HepG2 (cell line): ENCODE measurements around the gene CALML4. TPM values are rescaled to one million over a fixed set of nuclear protein-coding genes. Genes with fewer than 3 reads are reported as not detected.

ENCODE experiments used
- ATAC-seq: fragments of 200-7000 bp; cut with Tn5 transposase; 3 replicates; pipeline ENCODE4 v1.9.1; 2020; ENCODE audit warnings: mild to moderate bottlenecking, moderate library complexity
- BruUV-seq: library from RNA; stranded (reverse); fragments of 400-500 nt; replicated peaks from 2 replicates; lab custom pipeline; 2021; lab: Mats Ljungman, UMichigan
- CTCF ChIA-PET: fragments of 300-600 bp; formaldehyde crosslinking; extraction: SDS; loops from one replicate; lab custom pipeline; 2021; ENCODE audit warnings: low total read pairs, inconsistent platforms, low intra/inter-chr PET ratio; lab: Yijun Ruan, JAX
- POLR2A ChIA-PET: fragments of 350-600 bp; sonication (Branson Sonifier 250); formaldehyde crosslinking; loops from one replicate; lab custom pipeline; 2020; ENCODE audit warnings: antibody characterized with exemption, inconsistent platforms; lab: Yijun Ruan, JAX
- DNase-seq: peaks from one replicate; pipeline ENCODE4 v3.0.0-alpha.2; 2015; ENCODE audit warnings: low spot score
- FAIRE-seq: peaks from 3 replicates; lab custom pipeline; 2011; peaks lifted over from hg19 to GRCh38; lab: Jason Lieb, UNC
- H2AFZ ChIP-seq: one replicate; pipeline ENCODE4 v1.6.1; 2011; ENCODE audit warnings: low read length, inconsistent platforms
- H3K27ac ChIP-seq: fragments of 300-600 bp; 3 replicates; pipeline ENCODE4 v1.8.0; 2011; ENCODE audit warnings: mixed run types, mild to moderate bottlenecking, mixed read lengths, low read length, inconsistent platforms; ENCODE audit not compliant: insufficient read depth; ENCODE audit errors: extremely low read length
- H3K27me3 ChIP-seq, 2 experiments: fragments of 200-600 bp in 1 of 2; 2 replicates in 1 of 2; 3 replicates in 1 of 2; pipeline versions ENCODE4 v1.6.0 to v1.8.0; 2011; ENCODE audit warnings: low read length in 2 of 2, mild to moderate bottlenecking in 2 of 2, moderate library complexity in 2 of 2, inconsistent platforms in 1 of 2; ENCODE audit not compliant: insufficient read depth in 2 of 2, control insufficient read depth in 1 of 2
- H3K36me3 ChIP-seq, 2 experiments: fragments of 200-600 bp in 1 of 2; replicated peaks in 1 of 2; 2 replicates in 1 of 2; 3 replicates in 1 of 2; pipeline versions ENCODE4 v1.5.1 to v1.8.0; 2011; ENCODE audit warnings: low read length in 2 of 2, inconsistent platforms in 1 of 2; ENCODE audit not compliant: insufficient read depth in 2 of 2, control insufficient read depth in 1 of 2
- H3K4me1 ChIP-seq: 2 replicates; pipeline ENCODE4 v1.5.1; 2012; ENCODE audit warnings: low read length, inconsistent platforms; ENCODE audit not compliant: insufficient read depth
- H3K4me2 ChIP-seq: 2 replicates; pipeline ENCODE4 v1.6.0; 2011; ENCODE audit warnings: low read depth, low read length, inconsistent platforms
- H3K4me3 ChIP-seq, 3 experiments: fragments of 200-600 bp in 1 of 3; sonication (generic), shearing (Covaris generic) in 1 of 3; replicated peaks in 1 of 3; 2 replicates each; pipeline ENCODE4 v1.5.1; 2011 to 2016; ENCODE audit warnings: low read length in 3 of 3, inconsistent platforms in 2 of 3, low read depth in 2 of 3, mild to moderate bottlenecking in 2 of 3, control low read depth in 1 of 3, mixed read lengths in 1 of 3; ENCODE audit not compliant: insufficient read depth in 1 of 3
- H3K79me2 ChIP-seq: one replicate; pipeline ENCODE4 v1.6.1; 2011; ENCODE audit warnings: low read length, inconsistent platforms; ENCODE audit not compliant: insufficient read depth
- H3K9ac ChIP-seq: 2 replicates; pipeline ENCODE4 v1.6.0; 2011; ENCODE audit warnings: mild to moderate bottlenecking, low read depth, low read length, inconsistent platforms; ENCODE audit not compliant: insufficient read depth
- H3K9me3 ChIP-seq: 2 replicates; pipeline ENCODE4 v1.5.1; 2012; ENCODE audit warnings: mild to moderate bottlenecking, low read length
- H4K20me1 ChIP-seq: 2 replicates; pipeline ENCODE4 v1.6.0; 2011; ENCODE audit warnings: inconsistent platforms, mild to moderate bottlenecking, low read length, moderate library complexity; ENCODE audit not compliant: insufficient read depth
- ATF2 ChIP-seq: sonication (generic); formaldehyde crosslinking; IDR thresholded peaks from 2 replicates; pipeline ENCODE4 v1.4.0; 2020; ENCODE audit warnings: missing genetic modification reagents
- BRD4 ChIP-seq: sonication (generic); formaldehyde crosslinking; IDR thresholded peaks from 2 replicates; pipeline ENCODE4 v1.4.0; 2020; ENCODE audit warnings: missing genetic modification reagents
- DNMT1 ChIP-seq: sonication (generic); formaldehyde crosslinking; IDR thresholded peaks from 2 replicates; pipeline ENCODE4 v1.5.1; 2020; ENCODE audit warnings: mild to moderate bottlenecking, missing genetic modification reagents
- GPBP1L1 ChIP-seq: sonication (generic); formaldehyde crosslinking; IDR thresholded peaks from 2 replicates; pipeline ENCODE4 v1.5.0; 2020; ENCODE audit warnings: mild to moderate bottlenecking, missing genetic modification reagents
- GZF1 ChIP-seq: sonication (generic); formaldehyde crosslinking; IDR thresholded peaks from 2 replicates; pipeline ENCODE4 v1.5.1; 2020; ENCODE audit warnings: mild to moderate bottlenecking, missing genetic modification reagents
- SNAPC4 ChIP-seq: sonication (generic); formaldehyde crosslinking; IDR thresholded peaks from 2 replicates; pipeline ENCODE4 v1.4.0; 2020; ENCODE audit warnings: mild to moderate bottlenecking, missing genetic modification reagents
- ZSCAN29 ChIP-seq: sonication (generic); formaldehyde crosslinking; conservative IDR thresholded peaks from 2 replicates; pipeline ENCODE4 v1.4.0; 2020; ENCODE audit warnings: mild to moderate bottlenecking, missing genetic modification reagents
- WGBS: methylation state at CpG from one replicate; pipeline ENCODE4 v1.1.6; 2017; ENCODE audit warnings: low lambda C conversion rate; 5-methylcytosine and 5-hydroxymethylcytosine counted together
- in situ Hi-C: cut with HindIII; loops from 2 replicates; pipeline ENCODE4 v1.10.0; 2017; ENCODE audit warnings: low pct_unique_long_range_greater_than_20kb; ENCODE audit not compliant: extremely low pct_ligation_motif_present
- intact Hi-C: fragments of 100-400 bp; cut with micrococcal nuclease; formaldehyde crosslinking; loops from one replicate; pipeline ENCODE4 v1.10.0; 2022; ENCODE audit not compliant: unreplicated experiment
- polyA plus RNA-seq, 8 experiments: library from polyadenylated mRNA; depleted of rRNA in 3 of 8; stranded (reverse) in 7 of 8; unstranded in 1 of 8; fragments of >200 nt; fragmentation: Illumina TruSeq in 4 of 8; extraction: Trizol in 4 of 8; gene quantifications; 2 replicates each; pipeline versions ENCODE4 v1.2.1 to v1.2.3, GENCODE V29; 2011 to 2016; ENCODE audit warnings: low read depth in 4 of 8, missing spikeins in 1 of 8, mixed read lengths in 1 of 8; ENCODE audit not compliant: insufficient read depth in 1 of 8
- total RNA-seq, 5 experiments: library from RNA; depleted of rRNA; stranded (reverse); fragments of >200 nt; fragmentation: Illumina TruSeq; extraction: Trizol; gene quantifications; 2 replicates each; pipeline ENCODE4 v1.2.3, GENCODE V29; 2016; ENCODE audit warnings: low read depth in 1 of 5

The CALML4 gene
- total and polyA plus RNA-seq, 2 of the 13 experiments (the other 11 are each of a cell fraction or from before 2014, with no cell fraction given): 3.6 to 8.7 TPM

- TF ChIP-seq ATF2 (CRISPR knock-in tag): no peak
- TF ChIP-seq BRD4: no peak
- TF ChIP-seq DNMT1: no peak
- TF ChIP-seq ZSCAN29 (CRISPR knock-in tag): no peak
- TF ChIP-seq GPBP1L1: no peak
- TF ChIP-seq GZF1 (CRISPR knock-in tag): no peak
These were observed 33.9 kb upstream of the CALML4 start (continued) for GRCh38 chr15:68239025-68239424.

GRCh38 chr15:68235022-68235421, 29.9 kb upstream of the CALML4 start:
- intact Hi-C loops (no loop called here), in situ Hi-C loops (no loop called here)
- 54% methylated on average over 4 of the region's 4 CpGs for WGBS
- Histone ChIP-seq H4K20me1 (no peaks in the 10 kb centered on the region), H3K9ac (no peak overlapping the region), H3K4me1 (peaks cover 51% of the 10 kb centered on the region), H3K27me3 (0 out of 5 replicates have a peak, but pooled peaks cover 0 to 7% of the 10 kb centered on the region in 2 experiments), H3K4me3 (no peak overlapping the region), H3K36me3 (no peaks in the 10 kb centered on the region), H2AFZ (no peak overlapping the region), H3K27ac (no peak overlapping the region), H3K9me3 (no peaks in the 10 kb centered on the region), H3K4me2 (no peak overlapping the region), H3K79me2 (no peaks in the 10 kb centered on the region)
- ChIA-PET POLR2A (no interaction called here), CTCF (no interaction called here)
- no peak for DNase-seq
- no peak for ATAC-seq
- no peak for FAIRE-seq
- no TSS peak for BruUV-seq
- no peak for TF ChIP-seq SNAPC4 (CRISPR knock-in tag)
